SH-SY5Y (cell line): Measurements from ENCODE around the gene UFC1.

Source experiments
- GATA2 ChIP-seq: IDR thresholded peaks from 2 replicates; pipeline ENCODE4 v1.6.1; 2011; ENCODE audit warnings: mild to moderate bottlenecking, low read depth, low read length
- GATA3 ChIP-seq: IDR thresholded peaks from 2 replicates; pipeline ENCODE4 v1.6.1; 2011; ENCODE audit warnings: low read depth, mild to moderate bottlenecking, low read length, moderate library complexity

DNA sequence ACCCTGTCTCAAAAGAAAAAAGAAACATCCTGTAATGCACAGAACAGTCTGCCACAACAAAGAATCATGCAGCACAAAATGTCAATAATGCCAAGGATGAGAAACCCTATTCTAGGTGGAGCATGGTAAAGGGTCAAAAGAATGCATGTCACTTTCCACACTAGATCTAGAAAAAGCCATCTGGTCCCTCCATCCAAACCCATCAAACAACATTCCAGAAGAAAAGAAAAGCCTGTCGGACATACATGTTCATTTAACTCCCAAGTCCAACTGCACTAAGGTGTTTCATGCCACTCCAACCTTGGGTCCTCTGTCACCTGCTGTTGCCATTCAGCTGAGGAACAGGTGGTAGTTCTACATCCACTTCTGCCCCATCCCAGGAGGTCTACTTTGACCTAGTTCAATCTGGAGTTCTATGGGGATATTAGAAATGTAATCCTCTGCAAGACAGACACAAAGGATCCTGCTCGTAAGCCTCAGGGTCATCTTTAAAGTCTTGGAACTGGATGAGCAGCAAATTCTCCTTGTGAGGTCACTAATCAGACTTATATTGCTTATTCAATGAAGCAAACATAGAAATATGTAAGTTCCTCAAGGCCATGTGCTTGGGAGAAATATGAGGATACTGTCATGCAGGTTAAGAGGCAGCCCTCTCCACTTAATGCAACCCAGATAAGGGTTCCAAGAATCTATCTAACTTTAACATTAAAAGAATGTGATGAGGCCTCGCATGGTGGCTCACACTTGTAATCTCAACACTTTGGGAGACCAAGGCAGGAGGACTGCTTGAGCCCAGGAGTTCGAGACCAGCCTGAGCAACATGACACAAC is 25.0 kb upstream of the UFC1 start:
- TF ChIP-seq GATA2, result no peak
- no peak for TF ChIP-seq GATA3
